HL-60 (cell line): Measurements from ENCODE around the gene RPF1.

Experiments used
- DNase-seq, 2 experiments: peaks; one replicate each; pipeline ENCODE4 v3.0.0-alpha.2; 2010 to 2020; ENCODE audit warnings: low read depth in 1 of 2, low spot score in 1 of 2
- H3K27ac ChIP-seq: fragments of 250-450 bp; sonication (Bioruptor Pico); replicated peaks from 2 replicates; pipeline ENCODE4 v1.5.1; 2020; ENCODE audit warnings: mild to moderate bottlenecking, moderate library complexity
- H3K27me3 ChIP-seq: fragments of 250-450 bp; sonication (Bioruptor Pico); 2 replicates; pipeline ENCODE4 v1.5.1; 2021; ENCODE audit warnings: mild to moderate bottlenecking, moderate library complexity; ENCODE audit not compliant: insufficient read depth, poor library complexity, severe bottlenecking
- H3K4me3 ChIP-seq: replicated peaks from 2 replicates; pipeline ENCODE4 v1.5.1; 2011; ENCODE audit warnings: mild to moderate bottlenecking, control low read depth, low read length; ENCODE audit not compliant: insufficient read depth
- GABPA ChIP-seq: IDR thresholded peaks from 2 replicates; pipeline ENCODE4 v1.6.1; 2012; ENCODE audit warnings: low read depth
- POLR2AphosphoS5 ChIP-seq: IDR thresholded peaks from 2 replicates; pipeline ENCODE4 v1.6.1; 2012; ENCODE audit warnings: low read depth
- SPI1 ChIP-seq: IDR thresholded peaks from 2 replicates; pipeline ENCODE4 v1.6.1; 2012; ENCODE audit warnings: low read depth, mild to moderate bottlenecking, borderline replicate concordance
- TF ChIP-seq, protein P1 (sequence below): IDR thresholded peaks from 2 replicates; pipeline ENCODE4 v1.6.1; 2012; ENCODE audit warnings: low read depth; ENCODE audit not compliant: insufficient replicate concordance
- TF ChIP-seq, protein P2 (sequence below): IDR thresholded peaks from one replicate; pipeline ENCODE4 v1.5.1; 2011; ENCODE audit warnings: low read length, control low read depth, inconsistent platforms; ENCODE audit not compliant: insufficient read depth

RPF1 gene

DNA sequence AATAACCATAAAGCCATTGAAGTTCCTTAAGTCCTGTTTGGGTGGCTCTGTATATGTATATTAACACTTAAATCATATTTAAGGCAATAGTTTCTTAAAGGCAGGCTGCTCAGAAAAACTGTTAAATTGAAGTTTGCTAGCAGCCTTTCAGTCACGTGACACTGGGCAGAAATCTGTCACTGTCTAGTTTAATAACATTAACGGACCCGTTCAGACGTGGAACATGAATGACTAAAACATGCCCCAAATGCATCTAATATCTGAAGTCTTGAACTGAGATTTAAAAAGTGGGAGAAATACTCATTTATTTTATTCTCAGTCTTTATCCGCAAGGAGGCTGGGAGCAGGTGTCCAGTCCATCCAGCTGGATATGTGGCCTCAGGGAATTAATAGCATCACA is 23.9 kb downstream of the RPF1 start:
- H3K27ac ChIP-seq = no peak overlapping the region
- H3K4me3 ChIP-seq = no peak overlapping the region
- no peaks in the 10 kb centered on the region for H3K27me3 ChIP-seq
- no peak for DNase-seq
- TF ChIP-seq, protein P1, sequence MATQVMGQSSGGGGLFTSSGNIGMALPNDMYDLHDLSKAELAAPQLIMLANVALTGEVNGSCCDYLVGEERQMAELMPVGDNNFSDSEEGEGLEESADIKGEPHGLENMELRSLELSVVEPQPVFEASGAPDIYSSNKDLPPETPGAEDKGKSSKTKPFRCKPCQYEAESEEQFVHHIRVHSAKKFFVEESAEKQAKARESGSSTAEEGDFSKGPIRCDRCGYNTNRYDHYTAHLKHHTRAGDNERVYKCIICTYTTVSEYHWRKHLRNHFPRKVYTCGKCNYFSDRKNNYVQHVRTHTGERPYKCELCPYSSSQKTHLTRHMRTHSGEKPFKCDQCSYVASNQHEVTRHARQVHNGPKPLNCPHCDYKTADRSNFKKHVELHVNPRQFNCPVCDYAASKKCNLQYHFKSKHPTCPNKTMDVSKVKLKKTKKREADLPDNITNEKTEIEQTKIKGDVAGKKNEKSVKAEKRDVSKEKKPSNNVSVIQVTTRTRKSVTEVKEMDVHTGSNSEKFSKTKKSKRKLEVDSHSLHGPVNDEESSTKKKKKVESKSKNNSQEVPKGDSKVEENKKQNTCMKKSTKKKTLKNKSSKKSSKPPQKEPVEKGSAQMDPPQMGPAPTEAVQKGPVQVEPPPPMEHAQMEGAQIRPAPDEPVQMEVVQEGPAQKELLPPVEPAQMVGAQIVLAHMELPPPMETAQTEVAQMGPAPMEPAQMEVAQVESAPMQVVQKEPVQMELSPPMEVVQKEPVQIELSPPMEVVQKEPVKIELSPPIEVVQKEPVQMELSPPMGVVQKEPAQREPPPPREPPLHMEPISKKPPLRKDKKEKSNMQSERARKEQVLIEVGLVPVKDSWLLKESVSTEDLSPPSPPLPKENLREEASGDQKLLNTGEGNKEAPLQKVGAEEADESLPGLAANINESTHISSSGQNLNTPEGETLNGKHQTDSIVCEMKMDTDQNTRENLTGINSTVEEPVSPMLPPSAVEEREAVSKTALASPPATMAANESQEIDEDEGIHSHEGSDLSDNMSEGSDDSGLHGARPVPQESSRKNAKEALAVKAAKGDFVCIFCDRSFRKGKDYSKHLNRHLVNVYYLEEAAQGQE = no peak
- TF ChIP-seq POLR2AphosphoS5 (no peak), GABPA (no peak), SPI1 (no peak)
- TF ChIP-seq, protein P2, sequence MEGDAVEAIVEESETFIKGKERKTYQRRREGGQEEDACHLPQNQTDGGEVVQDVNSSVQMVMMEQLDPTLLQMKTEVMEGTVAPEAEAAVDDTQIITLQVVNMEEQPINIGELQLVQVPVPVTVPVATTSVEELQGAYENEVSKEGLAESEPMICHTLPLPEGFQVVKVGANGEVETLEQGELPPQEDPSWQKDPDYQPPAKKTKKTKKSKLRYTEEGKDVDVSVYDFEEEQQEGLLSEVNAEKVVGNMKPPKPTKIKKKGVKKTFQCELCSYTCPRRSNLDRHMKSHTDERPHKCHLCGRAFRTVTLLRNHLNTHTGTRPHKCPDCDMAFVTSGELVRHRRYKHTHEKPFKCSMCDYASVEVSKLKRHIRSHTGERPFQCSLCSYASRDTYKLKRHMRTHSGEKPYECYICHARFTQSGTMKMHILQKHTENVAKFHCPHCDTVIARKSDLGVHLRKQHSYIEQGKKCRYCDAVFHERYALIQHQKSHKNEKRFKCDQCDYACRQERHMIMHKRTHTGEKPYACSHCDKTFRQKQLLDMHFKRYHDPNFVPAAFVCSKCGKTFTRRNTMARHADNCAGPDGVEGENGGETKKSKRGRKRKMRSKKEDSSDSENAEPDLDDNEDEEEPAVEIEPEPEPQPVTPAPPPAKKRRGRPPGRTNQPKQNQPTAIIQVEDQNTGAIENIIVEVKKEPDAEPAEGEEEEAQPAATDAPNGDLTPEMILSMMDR = no peak

DNA sequence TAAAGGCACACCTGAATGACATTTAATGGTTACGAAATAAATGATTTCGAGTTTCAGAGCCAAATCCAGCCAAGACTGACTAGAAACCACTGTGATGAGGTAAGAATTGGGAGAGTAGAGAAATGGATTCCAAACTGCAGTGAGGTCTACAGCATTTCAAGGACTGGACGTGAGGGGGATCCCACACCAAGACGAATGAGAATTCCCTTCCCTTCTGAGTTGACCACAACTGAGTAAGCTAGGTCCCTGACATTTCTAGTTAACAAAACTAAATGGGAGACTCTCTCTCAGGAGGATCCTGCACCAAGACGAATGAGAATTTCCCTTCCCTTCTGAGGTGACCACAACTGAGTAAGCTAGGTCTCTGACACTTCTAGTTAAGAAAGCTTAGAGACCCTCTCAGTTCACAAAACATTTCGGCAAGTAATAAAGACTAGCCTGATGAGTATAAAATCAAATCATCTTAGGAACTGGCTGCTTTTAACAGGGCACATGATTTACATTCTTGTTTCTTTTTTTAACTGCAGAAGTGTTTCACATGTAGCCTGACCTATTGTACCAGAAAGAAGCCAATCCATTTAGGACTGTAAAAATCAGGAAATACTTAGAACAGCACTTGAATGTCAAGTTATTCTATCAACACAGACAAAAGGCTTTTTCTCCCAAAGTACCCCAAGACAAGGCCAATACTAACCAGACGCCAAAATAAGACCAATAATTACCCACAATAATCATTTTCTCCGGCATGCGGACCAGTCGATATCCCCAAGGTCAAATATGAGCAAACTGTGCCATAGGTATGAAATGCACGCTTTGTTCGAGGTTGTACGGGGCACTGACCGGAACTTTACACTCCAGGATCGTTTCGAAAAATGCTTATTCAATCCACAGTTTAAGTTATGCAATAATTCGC is 25.8 kb downstream of the RPF1 start:
- Histone ChIP-seq H3K27ac (peak overlapping the region; percentile 88), H3K27me3 (no peaks in the 10 kb centered on the region), H3K4me3 (peak overlapping the region; percentile 83)
- peak; percentile 17 to 44 for DNase-seq
- TF ChIP-seq, protein P1 = no peak
- TF ChIP-seq POLR2AphosphoS5 (no peak), SPI1 (no peak), GABPA (peak; percentile 12; the same call in 1 of the 2 replicates)

DNA sequence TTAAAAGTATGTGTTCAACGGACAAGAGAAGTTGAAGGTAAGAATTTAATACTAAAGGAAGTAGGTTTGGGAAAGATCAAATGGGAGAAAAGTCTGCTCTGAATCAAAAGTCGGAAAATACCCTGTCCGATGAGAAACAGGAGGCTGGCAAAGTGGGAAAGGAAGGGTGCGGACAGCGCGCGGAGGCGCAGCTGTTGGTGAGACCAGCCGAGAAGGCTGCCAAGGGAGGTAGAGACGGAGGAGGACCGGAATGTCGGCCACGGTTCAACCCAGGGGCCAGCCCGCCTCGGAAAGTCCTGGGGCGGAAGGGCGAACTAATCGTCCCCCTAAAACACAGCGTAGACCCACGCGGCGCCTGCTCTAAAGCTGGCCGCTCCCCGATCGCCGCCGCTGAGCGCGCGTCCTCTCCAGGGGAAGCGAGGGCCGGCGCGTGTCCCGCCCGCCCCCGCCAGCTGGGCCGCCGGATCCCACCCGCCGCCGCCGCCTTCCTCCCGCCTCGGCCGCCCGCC is 26.5 kb downstream of the RPF1 start:
- H3K27ac ChIP-seq = peak overlapping the region; percentile 88

More for the DNA sequence above, 26.5 kb downstream of the RPF1 start:
- peak overlapping the region; percentile 83 for H3K4me3 ChIP-seq
- TF ChIP-seq, protein P1 = no peak
- TF ChIP-seq POLR2AphosphoS5 (no peak; the same call in 1 of the 2 replicates), GABPA (no peak), SPI1 (no peak)
- no peaks in the 10 kb centered on the region for H3K27me3 ChIP-seq
- DNase-seq = peak in 1 of 2 experiments; percentile 43
